HepG2 (cell line): ENCODE results near the gene BZW1. TPM values are rescaled to one million over a fixed set of nuclear protein-coding genes. Genes with fewer than 3 reads are reported as not detected.

Experiments
- CEBPB ChIP-seq: IDR thresholded peaks from 2 replicates; pipeline ENCODE4 v1.6.1; 2011; ENCODE audit warnings: low read depth, low read length, improper control_type of control experiment, borderline replicate concordance
- GLMP ChIP-seq: sonication (generic); formaldehyde crosslinking; IDR thresholded peaks from 2 replicates; pipeline ENCODE4 v1.9.0; 2021; ENCODE audit warnings: missing genetic modification reagents, mild to moderate bottlenecking, borderline replicate concordance
- NR2F2 ChIP-seq: IDR thresholded peaks from 2 replicates; pipeline ENCODE4 v1.6.1; 2012; ENCODE audit warnings: low read depth, inconsistent platforms, borderline replicate concordance
- SMC3 ChIP-seq: IDR thresholded peaks from 2 replicates; pipeline ENCODE4 v1.6.1; 2011; ENCODE audit warnings: low read length, improper control_type of control experiment
- SNAPC4 ChIP-seq: sonication (generic); formaldehyde crosslinking; IDR thresholded peaks from 2 replicates; pipeline ENCODE4 v1.4.0; 2020; ENCODE audit warnings: mild to moderate bottlenecking, missing genetic modification reagents
- TFDP2 ChIP-seq: sonication (generic); formaldehyde crosslinking; IDR thresholded peaks from 2 replicates; pipeline ENCODE4 v1.4.0; 2020; ENCODE audit warnings: missing genetic modification reagents
- ZNF251 ChIP-seq: sonication (generic); formaldehyde crosslinking; IDR thresholded peaks from 2 replicates; pipeline ENCODE4 v1.9.0; 2021; ENCODE audit warnings: mild to moderate bottlenecking, missing genetic modification reagents
- ZNF746 ChIP-seq: sonication (generic); formaldehyde crosslinking; IDR thresholded peaks from 2 replicates; pipeline ENCODE4 v1.8.0; 2022; ENCODE audit warnings: mild to moderate bottlenecking, missing genetic modification reagents
- ZNF781 ChIP-seq: sonication (generic); formaldehyde crosslinking; IDR thresholded peaks from 2 replicates; pipeline ENCODE4 v1.5.1; 2020; ENCODE audit warnings: borderline replicate concordance, mild to moderate bottlenecking, missing genetic modification reagents; ENCODE audit errors: not compliant biosample characterization
- ZSCAN20 ChIP-seq: sonication (generic); formaldehyde crosslinking; IDR thresholded peaks from 2 replicates; pipeline ENCODE4 v1.4.0; 2020; ENCODE audit warnings: missing genetic modification reagents, mild to moderate bottlenecking, borderline replicate concordance
- ZZZ3 ChIP-seq: sonication (generic); formaldehyde crosslinking; IDR thresholded peaks from 2 replicates; pipeline ENCODE4 v1.4.0; 2020; ENCODE audit warnings: missing genetic modification reagents, mild to moderate bottlenecking, borderline replicate concordance
- polyA plus RNA-seq, 8 experiments: library from polyadenylated mRNA; depleted of rRNA in 3 of 8; stranded (reverse) in 7 of 8; unstranded in 1 of 8; fragments of >200 nt; fragmentation: Illumina TruSeq in 4 of 8; extraction: Trizol in 4 of 8; gene quantifications; 2 replicates each; pipeline versions ENCODE4 v1.2.1 to v1.2.3, GENCODE V29; 2011 to 2016; ENCODE audit warnings: low read depth in 4 of 8, missing spikeins in 1 of 8, mixed read lengths in 1 of 8; ENCODE audit not compliant: insufficient read depth in 1 of 8
- total RNA-seq, 5 experiments: library from RNA; depleted of rRNA; stranded (reverse); fragments of >200 nt; fragmentation: Illumina TruSeq; extraction: Trizol; gene quantifications; 2 replicates each; pipeline ENCODE4 v1.2.3, GENCODE V29; 2016; ENCODE audit warnings: low read depth in 1 of 5

The BZW1 gene
- total and polyA plus RNA-seq, 2 of the 13 experiments (the other 11 are each of a cell fraction or from before 2014, with no cell fraction given), result 106 to 384 TPM

GRCh38 chr2:200814917-200815316 lies 3.2 kb downstream of the BZW1 start (continued):
- no peak for TF ChIP-seq SNAPC4
- no peak for TF ChIP-seq GLMP (CRISPR knock-in tag)
- no peak for TF ChIP-seq TFDP2 (CRISPR knock-in tag)
- TF ChIP-seq SMC3, result no peak
- TF ChIP-seq ZNF781, result no peak
- TF ChIP-seq NR2F2, result no peak
- TF ChIP-seq ZSCAN20, result no peak
- no peak for TF ChIP-seq ZNF746 (CRISPR knock-in tag)
- no peak for TF ChIP-seq ZNF251 (CRISPR knock-in tag)
- TF ChIP-seq ZZZ3 (CRISPR knock-in tag), result no peak
- peak; percentile 89 for TF ChIP-seq CEBPB
